B cell (primary cell): ENCODE measurements around the gene PLCB1. TPM values are rescaled to one million over a fixed set of nuclear protein-coding genes. Genes with fewer than 3 reads are reported as not detected.
A peak's percentile ranks its signal among the peaks of the same experiment; 100 is the strongest.

Experiments used
- ATAC-seq: fragments of 200-7000 bp; cut with Tn5 transposase; one replicate; pipeline ENCODE4 v1.10.0; 2021; ENCODE audit warnings: low read depth, mild to moderate bottlenecking, moderate number of reproducible peaks, moderate library complexity
- CTCF ChIA-PET: fragments of 350-600 bp; sonication (Branson Sonifier 250); formaldehyde crosslinking; loops from one replicate; lab custom pipeline; 2021; ENCODE audit warnings: antibody characterized with exemption, inconsistent platforms; lab: Charles Lee
- POLR2A ChIA-PET: fragments of 350-600 bp; sonication (Branson Sonifier 250); formaldehyde crosslinking; loops from one replicate; lab custom pipeline; 2021; ENCODE audit warnings: antibody characterized with exemption; lab: Charles Lee
- DNase-seq: peaks from one replicate; pipeline ENCODE4 v3.0.0; 2013
- H2AFZ ChIP-seq: 2 replicates; pipeline ENCODE4 v1.6.1; 2012; ENCODE audit warnings: mild to moderate bottlenecking, low read depth, low read length; ENCODE audit not compliant: insufficient read depth, poor library complexity, severe bottlenecking
- H3K27ac ChIP-seq, 2 donors: 1 replicate in 1 of 2; 2 replicates in 1 of 2; pipeline ENCODE4 v1.5.1; 2012 to 2013; ENCODE audit warnings: low read length in 2 of 2, mild to moderate bottlenecking in 2 of 2, moderate library complexity in 1 of 2
- H3K27me3 ChIP-seq, 4 experiments: fragments of 200-600 bp in 1 of 4; sonication (generic) in 1 of 4; replicated peaks in 1 of 4; 1 replicate in 2 of 4; 2 replicates in 2 of 4; pipeline versions ENCODE4 v1.6.1 to v1.7.0; 2013 to 2016; ENCODE audit warnings: low read length in 3 of 4, mild to moderate bottlenecking in 2 of 4, mixed read lengths in 1 of 4, moderate library complexity in 1 of 4; ENCODE audit not compliant: insufficient read depth in 4 of 4, control insufficient read depth in 3 of 4; ENCODE audit errors: control extremely low read depth in 1 of 4
- H3K36me3 ChIP-seq, 2 experiments: replicated peaks in 1 of 2; 1 replicate in 1 of 2; 2 replicates in 1 of 2; pipeline versions ENCODE4 v1.6.1 to v1.7.1; 2013; ENCODE audit warnings: low read length in 1 of 2; ENCODE audit not compliant: insufficient read depth in 2 of 2, control insufficient read depth in 1 of 2; ENCODE audit errors: control extremely low read depth in 1 of 2, extremely low read depth in 1 of 2
- H3K4me1 ChIP-seq, 2 donors: fragments of 200-600 bp in 1 of 2; sonication (generic) in 1 of 2; 1 replicate in 1 of 2; 2 replicates in 1 of 2; pipeline versions ENCODE4 v1.5.1 to v1.6.1; 2013 to 2017; ENCODE audit warnings: low read length in 2 of 2; ENCODE audit not compliant: control insufficient read depth in 2 of 2, insufficient read depth in 2 of 2
- H3K4me2 ChIP-seq: replicated peaks from 2 replicates; pipeline ENCODE3; 2012; ENCODE audit warnings: mild to moderate bottlenecking, low read depth, low read length; ENCODE audit not compliant: poor library complexity, severe bottlenecking
- H3K4me3 ChIP-seq, 5 experiments: fragments of 200-600 bp in 1 of 5; sonication (generic) in 1 of 5; 1 replicate in 3 of 5; 2 replicates in 2 of 5; pipeline versions ENCODE4 v1.5.1 to v1.7.0; 2011 to 2016; ENCODE audit warnings: low read length in 4 of 5, mild to moderate bottlenecking in 4 of 5, low read depth in 2 of 5, control low read depth in 1 of 5, moderate library complexity in 1 of 5; ENCODE audit not compliant: insufficient read depth in 1 of 5; ENCODE audit errors: control extremely low read depth in 1 of 5, extremely low read depth in 1 of 5
- H3K79me2 ChIP-seq: fragments of 200-600 bp; sonication (generic); one replicate; pipeline ENCODE4 v1.6.0; 2016; ENCODE audit warnings: low read length; ENCODE audit not compliant: control insufficient read depth, insufficient read depth
- H3K9ac ChIP-seq: fragments of 200-600 bp; sonication (generic); 2 replicates; pipeline ENCODE4 v1.6.1; 2017; ENCODE audit warnings: mild to moderate bottlenecking, low read length, moderate library complexity
- H3K9me3 ChIP-seq, 3 donors: one replicate each; pipeline versions ENCODE4 v1.6.1 to v1.7.1; 2013; ENCODE audit warnings: low read length in 2 of 3; ENCODE audit not compliant: control insufficient read depth in 2 of 3, insufficient read depth in 1 of 3; ENCODE audit errors: control extremely low read depth in 1 of 3
- H4K20me1 ChIP-seq: 2 replicates; pipeline ENCODE4 v1.6.0; 2012; ENCODE audit warnings: mild to moderate bottlenecking, low read length; ENCODE audit not compliant: insufficient read depth, control insufficient read depth, poor library complexity, severe bottlenecking
- H3K27ac Mint-ChIP-seq: one replicate; pipeline ENCODE4 v1.8.0; 2021; ENCODE audit warnings: mixed read lengths
- H3K27me3 Mint-ChIP-seq: one replicate; pipeline ENCODE4 v1.8.0; 2021; ENCODE audit warnings: mixed read lengths
- H3K4me1 Mint-ChIP-seq: one replicate; pipeline ENCODE4 v1.8.0; 2021; ENCODE audit warnings: mixed read lengths
- H3K4me3 Mint-ChIP-seq: one replicate; pipeline ENCODE4 v1.8.0; 2021; ENCODE audit warnings: mixed read lengths
- H3K9me3 Mint-ChIP-seq: one replicate; pipeline ENCODE4 v1.8.0; 2022; ENCODE audit warnings: mixed read lengths; ENCODE audit not compliant: insufficient read depth
- EZH2 ChIP-seq: IDR thresholded peaks from 2 replicates; pipeline ENCODE4 v1.6.1; 2012; ENCODE audit warnings: borderline replicate concordance, low read depth, mild to moderate bottlenecking, moderate library complexity, low read length; ENCODE audit not compliant: insufficient read depth, poor library complexity, severe bottlenecking
- WGBS: methylation state at CpG from one replicate; pipeline ENCODE4 v1.1.5; 2013; ENCODE audit warnings: missing lambda C conversion rate; ENCODE audit not compliant: insufficient coverage; 5-methylcytosine and 5-hydroxymethylcytosine counted together
- intact Hi-C: fragments of 100-400 bp; cut with micrococcal nuclease; formaldehyde crosslinking; loops from one replicate; pipeline ENCODE4 v1.10.0; 2022
- polyA plus RNA-seq: library from polyadenylated mRNA; depleted of rRNA; stranded (reverse); fragments of >200 nt; gene quantifications from 2 replicates; pipeline ENCODE4 v1.2.3, GENCODE V29; 2012
- total RNA-seq, 2 donors: library from RNA; stranded (reverse); fragments of 120-200 nt in 1 of 2; gene quantifications; 1 replicate in 1 of 2; 2 replicates in 1 of 2; pipeline versions ENCODE4 v1.2.3 to v1.2.4, GENCODE V29; 2013 to 2022
- TF ChIP-seq, protein P1 (sequence below): fragments of 200-600 bp; IDR thresholded peaks from one replicate; pipeline ENCODE4 v1.8.0; 2022; ENCODE audit warnings: antibody characterized with exemption, mild to moderate bottlenecking

PLCB1 gene
- total and polyA plus RNA-seq, 2 donors (not counting 1 experiment from before 2014, with no cell fraction given): 0.18 to 0.47 TPM

DNA sequence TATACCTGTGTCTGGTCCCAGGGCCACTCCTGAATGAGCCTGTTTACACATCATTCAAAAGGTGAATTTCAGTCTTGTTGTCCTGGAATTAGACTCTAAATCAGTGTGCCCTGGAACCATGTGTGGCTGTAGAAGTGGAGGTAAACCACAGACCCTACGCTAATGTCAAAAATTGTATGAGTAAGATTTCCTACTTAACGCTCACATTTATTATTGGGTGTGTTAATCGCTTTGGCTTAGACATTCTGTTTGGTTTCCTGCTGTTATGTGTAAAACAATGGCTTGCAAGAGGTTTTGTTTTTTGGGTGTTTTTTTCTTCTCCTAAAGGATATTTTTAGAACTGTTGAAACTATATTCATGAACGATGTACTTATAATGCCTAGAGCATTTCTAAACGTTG lies 19.3 kb downstream of the PLCB1 start:
- POLR2A ChIA-PET: no interaction called here
- intact Hi-C loops: no loop called here
- no peak for TF ChIP-seq EZH2
- TF ChIP-seq, protein P1, sequence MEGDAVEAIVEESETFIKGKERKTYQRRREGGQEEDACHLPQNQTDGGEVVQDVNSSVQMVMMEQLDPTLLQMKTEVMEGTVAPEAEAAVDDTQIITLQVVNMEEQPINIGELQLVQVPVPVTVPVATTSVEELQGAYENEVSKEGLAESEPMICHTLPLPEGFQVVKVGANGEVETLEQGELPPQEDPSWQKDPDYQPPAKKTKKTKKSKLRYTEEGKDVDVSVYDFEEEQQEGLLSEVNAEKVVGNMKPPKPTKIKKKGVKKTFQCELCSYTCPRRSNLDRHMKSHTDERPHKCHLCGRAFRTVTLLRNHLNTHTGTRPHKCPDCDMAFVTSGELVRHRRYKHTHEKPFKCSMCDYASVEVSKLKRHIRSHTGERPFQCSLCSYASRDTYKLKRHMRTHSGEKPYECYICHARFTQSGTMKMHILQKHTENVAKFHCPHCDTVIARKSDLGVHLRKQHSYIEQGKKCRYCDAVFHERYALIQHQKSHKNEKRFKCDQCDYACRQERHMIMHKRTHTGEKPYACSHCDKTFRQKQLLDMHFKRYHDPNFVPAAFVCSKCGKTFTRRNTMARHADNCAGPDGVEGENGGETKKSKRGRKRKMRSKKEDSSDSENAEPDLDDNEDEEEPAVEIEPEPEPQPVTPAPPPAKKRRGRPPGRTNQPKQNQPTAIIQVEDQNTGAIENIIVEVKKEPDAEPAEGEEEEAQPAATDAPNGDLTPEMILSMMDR: no peak
- peak overlapping the region; percentile 29 for H2AFZ ChIP-seq
- H3K36me3 ChIP-seq: no peaks in the 10 kb centered on the region
- no peaks in the 10 kb centered on the region for H3K4me1 Mint-ChIP-seq
- no peak overlapping the region for H3K9ac ChIP-seq
- no peak overlapping the region for H3K4me3 Mint-ChIP-seq
- H3K9me3 ChIP-seq: no peaks in the 10 kb centered on the region
- H3K4me1 ChIP-seq: no peaks in the 10 kb centered on the region
- peaks cover 3% of the 10 kb centered on the region for H3K27me3 Mint-ChIP-seq
- no peak overlapping the region for H3K27ac Mint-ChIP-seq
- DNase-seq (no peak), ATAC-seq (no peak)
- CTCF ChIA-PET: no interaction called here
- no peak overlapping the region for H3K4me3 ChIP-seq
- no peak overlapping the region for H3K27ac ChIP-seq
- no peaks in the 10 kb centered on the region for H3K27me3 ChIP-seq
- H3K4me2 ChIP-seq: no peak overlapping the region
- H3K79me2 ChIP-seq: no peaks in the 10 kb centered on the region
- H3K9me3 Mint-ChIP-seq: no peaks in the 10 kb centered on the region
- WGBS: no CpG with 5 or more reads among the region's 5 CpGs
- H4K20me1 ChIP-seq: no peaks in the 10 kb centered on the region

DNA sequence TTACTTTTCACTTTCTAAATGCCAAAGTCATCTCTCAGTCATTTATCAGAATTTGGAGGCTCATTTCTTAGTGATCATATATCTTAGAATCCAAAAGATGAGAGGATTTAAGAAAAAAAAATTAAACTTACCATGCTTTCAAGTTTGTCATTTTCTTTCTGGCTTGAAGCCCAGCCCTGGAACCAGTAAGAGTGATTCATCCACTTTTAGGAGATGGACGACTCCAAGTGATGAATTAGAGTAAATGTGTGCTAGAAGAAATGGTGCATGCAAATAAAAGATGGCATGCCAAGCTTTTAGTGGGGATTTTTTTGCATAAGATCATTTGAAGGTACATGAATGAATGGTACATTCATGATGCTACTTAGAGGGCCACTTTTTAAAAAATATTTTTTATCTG lies 20.1 kb downstream of the PLCB1 start:
- Histone ChIP-seq H3K4me3 (no peak overlapping the region), H3K4me2 (no peak overlapping the region), H3K36me3 (no peaks in the 10 kb centered on the region), H3K4me1 (no peaks in the 10 kb centered on the region), H4K20me1 (no peaks in the 10 kb centered on the region), H3K79me2 (no peaks in the 10 kb centered on the region), H3K27me3 (no peaks in the 10 kb centered on the region), H2AFZ (no peak overlapping the region), H3K9me3 (no peaks in the 10 kb centered on the region), H3K27ac (no peak overlapping the region), H3K9ac (no peak overlapping the region)
- DNase-seq (no peak), ATAC-seq (no peak)
- 29% methylated on average over 1 of the region's 1 CpG for WGBS
- H3K9me3 Mint-ChIP-seq: no peaks in the 10 kb centered on the region
- POLR2A ChIA-PET: no interaction called here
- intact Hi-C loops: no loop called here
- TF ChIP-seq, protein P1: no peak
- TF ChIP-seq EZH2: no peak
- H3K4me3 Mint-ChIP-seq: no peak overlapping the region
- CTCF ChIA-PET: no interaction called here
- no peak overlapping the region for H3K27ac Mint-ChIP-seq
- no peaks in the 10 kb centered on the region for H3K4me1 Mint-ChIP-seq
- H3K27me3 Mint-ChIP-seq: peaks cover 3% of the 10 kb centered on the region
